CD8-positive, alpha-beta memory T cell (primary cell): Measurements from ENCODE around the gene TAS1R3. TPM values are rescaled to one million over a fixed set of nuclear protein-coding genes. Genes with fewer than 3 reads are reported as not detected.
A peak's percentile ranks its signal among the peaks of the same experiment; 100 is the strongest.

Experiments used
- CTCF ChIA-PET: fragments of 350-600 bp; sonication (Branson Sonifier 250); formaldehyde crosslinking; loops from one replicate; lab custom pipeline; 2021; ENCODE audit warnings: antibody characterized with exemption; lab: Charles Lee
- POLR2A ChIA-PET: fragments of 350-600 bp; sonication (Branson Sonifier 250); formaldehyde crosslinking; loops from one replicate; lab custom pipeline; 2021; ENCODE audit warnings: antibody characterized with exemption; lab: Charles Lee
- DNase-seq, 5 donors: peaks; one replicate each; pipeline versions ENCODE4 v3.0.0 to v3.0.0-alpha.2; 2020 to 2022; ENCODE audit warnings: mixed read lengths in 1 of 5
- H3K27ac ChIP-seq: one replicate; pipeline ENCODE4 v1.7.0; 2013; ENCODE audit warnings: low read depth, mild to moderate bottlenecking, low read length, moderate library complexity
- H3K27me3 ChIP-seq: 2 replicates; pipeline ENCODE4 v1.7.0; 2013; ENCODE audit warnings: low read length, mild to moderate bottlenecking; ENCODE audit not compliant: insufficient read depth, poor library complexity, severe bottlenecking
- H3K36me3 ChIP-seq: 2 replicates; pipeline ENCODE4 v1.7.0; 2013; ENCODE audit warnings: mild to moderate bottlenecking, low read length, moderate library complexity; ENCODE audit not compliant: insufficient read depth
- H3K4me1 ChIP-seq: 2 replicates; pipeline ENCODE4 v1.7.0; 2013; ENCODE audit warnings: mild to moderate bottlenecking, low read length, moderate library complexity; ENCODE audit not compliant: insufficient read depth
- H3K4me3 ChIP-seq: 2 replicates; pipeline ENCODE4 v1.7.0; 2013; ENCODE audit warnings: mild to moderate bottlenecking, low read length
- H3K9me3 ChIP-seq: 2 replicates; pipeline ENCODE4 v1.7.0; 2013; ENCODE audit warnings: mild to moderate bottlenecking, low read length
- H3K27ac Mint-ChIP-seq, 8 donors: one replicate each; pipeline ENCODE4 v1.8.0; 2020 to 2021; ENCODE audit warnings: mixed read lengths in 8 of 8, mild to moderate bottlenecking in 6 of 8, inconsistent platforms in 3 of 8, moderate library complexity in 3 of 8
- H3K27me3 Mint-ChIP-seq, 2 donors: one replicate each; pipeline ENCODE4 v1.8.0; 2020 to 2021; ENCODE audit warnings: mixed read lengths in 2 of 2, mild to moderate bottlenecking in 1 of 2, moderate library complexity in 1 of 2
- H3K36me3 Mint-ChIP-seq, 3 donors: one replicate each; pipeline ENCODE4 v1.8.0; 2020 to 2021; ENCODE audit warnings: mixed read lengths in 3 of 3, inconsistent platforms in 1 of 3, mild to moderate bottlenecking in 1 of 3
- H3K4me1 Mint-ChIP-seq, 3 donors: one replicate each; pipeline ENCODE4 v1.8.0; 2020 to 2021; ENCODE audit warnings: mixed read lengths in 3 of 3, inconsistent platforms in 1 of 3, mild to moderate bottlenecking in 1 of 3
- H3K4me3 Mint-ChIP-seq, 7 donors: one replicate each; pipeline ENCODE4 v1.8.0; 2020 to 2021; ENCODE audit warnings: mixed read lengths in 7 of 7, mild to moderate bottlenecking in 6 of 7, moderate library complexity in 4 of 7, inconsistent platforms in 2 of 7
- H3K9me3 Mint-ChIP-seq, 5 donors: one replicate each; pipeline ENCODE4 v1.8.0; 2020 to 2022; ENCODE audit warnings: mixed read lengths in 5 of 5, mild to moderate bottlenecking in 3 of 5, moderate library complexity in 2 of 5, inconsistent platforms in 1 of 5
- polyA plus RNA-seq: library from polyadenylated mRNA; unstranded; fragments of 300-500 nt; fragmentation: Illumina TruSeq; gene quantifications from one replicate; pipeline ENCODE4 v1.2.3, GENCODE V29; 2021
- total RNA-seq, 2 experiments: library from RNA; stranded (reverse); gene quantifications; one replicate each; pipeline ENCODE4 v1.2.3, GENCODE V29; 2021

Gene TAS1R3
- total and polyA plus RNA-seq, 3 experiments from 2014 or later = 0.28 to 0.62 (median 0.53) TPM

DNA sequence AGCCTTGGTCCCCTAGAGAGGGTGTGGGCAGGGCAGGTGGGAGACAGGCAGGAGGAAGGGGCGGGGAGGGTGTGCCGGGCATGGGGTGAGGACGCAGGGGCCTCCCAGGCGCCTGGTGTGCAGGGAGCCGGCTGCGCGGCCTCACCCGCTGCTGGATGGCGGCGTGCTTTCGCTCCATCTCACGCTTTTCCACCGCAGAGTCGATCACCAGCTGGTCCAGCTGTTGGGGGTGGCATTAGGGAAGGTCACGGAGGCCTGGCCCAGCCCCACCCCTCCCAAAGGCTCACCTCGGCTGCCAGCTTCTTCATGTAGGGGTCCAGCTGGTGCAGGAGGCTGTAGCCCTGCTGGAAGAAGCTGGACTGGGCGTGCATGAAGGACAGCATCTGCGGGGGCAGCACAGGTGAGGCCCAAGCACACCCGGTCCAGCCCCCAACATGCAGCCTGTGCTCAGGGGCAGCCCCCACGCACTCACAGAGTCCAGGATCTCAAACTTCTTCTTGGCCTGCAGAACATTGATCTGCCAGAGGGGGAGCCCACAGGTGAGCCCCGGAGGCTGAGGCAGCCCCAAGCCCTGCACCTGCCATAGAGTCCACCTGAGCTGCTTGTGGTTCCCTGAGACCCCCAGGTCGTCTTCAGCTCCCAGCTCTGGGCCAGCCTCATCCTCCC is 31.3 kb upstream of the TAS1R3 start:
- Mint-ChIP-seq H3K27me3 (no peaks in the 10 kb centered on the region), H3K4me1 (peaks cover 0 to 5% (median 3%) of the 10 kb centered on the region in 3 donors), H3K9me3 (no peaks in the 10 kb centered on the region), H3K4me3 (no peak overlapping the region), H3K36me3 (no peaks in the 10 kb centered on the region), H3K27ac (no peak overlapping the region)
- H3K27ac ChIP-seq = no peak overlapping the region
- H3K36me3 ChIP-seq = no peaks in the 10 kb centered on the region
- no peak overlapping the region for H3K4me3 ChIP-seq
- H3K9me3 ChIP-seq = no peaks in the 10 kb centered on the region
- DNase-seq = no peak
- ChIA-PET CTCF (interaction anchor here (1.2 to 1.6 kb wide), 2 partner anchors 9 to 184 kb away, joined by 4 to 6 read pairs; partner anchors contain the start of gene C1orf159), POLR2A (interaction anchor here (0.7 kb wide), 1 partner anchor 11 kb away, joined by 4 read pairs; no protein-coding TSS in a partner anchor)
- no peaks in the 10 kb centered on the region for H3K27me3 ChIP-seq
- H3K4me1 ChIP-seq = peaks cover 5% of the 10 kb centered on the region

- Mint-ChIP-seq H3K4me1 (peaks cover 0 to 8% (median 7%) of the 10 kb centered on the region in 3 donors), H3K27ac (no peak overlapping the region), H3K36me3 (no peaks in the 10 kb centered on the region), H3K27me3 (no peaks in the 10 kb centered on the region), H3K9me3 (no peaks in the 10 kb centered on the region), H3K4me3 (no peak overlapping the region)
- CTCF ChIA-PET = interaction anchor here (1.2 to 1.6 kb wide), 2 partner anchors 9 to 184 kb away, joined by 4 to 6 read pairs; partner anchors contain the start of gene C1orf159
- POLR2A ChIA-PET = interaction anchor here (0.7 kb wide), 1 partner anchor 10 kb away, joined by 4 read pairs; no protein-coding TSS in a partner anchor
- Histone ChIP-seq H3K9me3 (no peaks in the 10 kb centered on the region), H3K4me1 (peaks cover 10% of the 10 kb centered on the region), H3K27me3 (no peaks in the 10 kb centered on the region), H3K4me3 (no peak overlapping the region), H3K36me3 (no peaks in the 10 kb centered on the region), H3K27ac (no peak overlapping the region)
- DNase-seq = no peak
Observed at GRCh38 chr1:1300352-1300739, 30.7 kb upstream of the TAS1R3 start.

DNA sequence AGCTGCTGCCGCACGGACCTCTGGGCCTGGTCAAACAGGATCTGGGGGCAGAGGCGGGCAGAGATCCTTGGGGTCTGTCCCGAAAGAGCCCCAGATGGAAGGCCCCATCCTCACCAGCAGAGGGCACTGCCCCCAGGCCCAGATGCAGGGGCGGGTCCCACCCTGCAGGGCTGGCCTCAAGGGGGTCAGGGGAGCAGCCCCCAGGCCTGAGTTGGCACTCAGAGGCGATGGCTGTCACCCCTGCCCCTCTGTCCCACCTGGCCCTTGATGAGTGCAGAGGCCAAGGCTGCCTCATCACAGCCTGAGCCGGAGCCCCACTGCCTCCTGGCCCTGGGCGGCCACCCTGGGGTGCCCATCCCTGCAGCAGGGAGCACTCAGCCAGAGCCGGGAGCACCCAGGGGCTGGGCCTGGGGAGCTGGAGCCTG is 29.1 kb upstream of the TAS1R3 start:
- Histone ChIP-seq H3K36me3 (no peaks in the 10 kb centered on the region), H3K4me3 (no peak overlapping the region), H3K27ac (no peak overlapping the region), H3K4me1 (peaks cover 27% of the 10 kb centered on the region), H3K9me3 (no peaks in the 10 kb centered on the region), H3K27me3 (no peaks in the 10 kb centered on the region)
- H3K4me1 Mint-ChIP-seq = peaks cover 13 to 24% (median 20%) of the 10 kb centered on the region in 3 donors
- POLR2A ChIA-PET = no interaction called here
- H3K27ac Mint-ChIP-seq = no peak overlapping the region
- H3K4me3 Mint-ChIP-seq = no peak overlapping the region
- H3K9me3 Mint-ChIP-seq = no peaks in the 10 kb centered on the region
- CTCF ChIA-PET = interaction anchor here (0.8 to 1.5 kb wide), 2 partner anchors 10 to 15 kb away, joined by 3 read pairs; no protein-coding TSS in a partner anchor
- no peaks in the 10 kb centered on the region for H3K27me3 Mint-ChIP-seq
- H3K36me3 Mint-ChIP-seq = no peaks in the 10 kb centered on the region
- DNase-seq = no peak

DNA sequence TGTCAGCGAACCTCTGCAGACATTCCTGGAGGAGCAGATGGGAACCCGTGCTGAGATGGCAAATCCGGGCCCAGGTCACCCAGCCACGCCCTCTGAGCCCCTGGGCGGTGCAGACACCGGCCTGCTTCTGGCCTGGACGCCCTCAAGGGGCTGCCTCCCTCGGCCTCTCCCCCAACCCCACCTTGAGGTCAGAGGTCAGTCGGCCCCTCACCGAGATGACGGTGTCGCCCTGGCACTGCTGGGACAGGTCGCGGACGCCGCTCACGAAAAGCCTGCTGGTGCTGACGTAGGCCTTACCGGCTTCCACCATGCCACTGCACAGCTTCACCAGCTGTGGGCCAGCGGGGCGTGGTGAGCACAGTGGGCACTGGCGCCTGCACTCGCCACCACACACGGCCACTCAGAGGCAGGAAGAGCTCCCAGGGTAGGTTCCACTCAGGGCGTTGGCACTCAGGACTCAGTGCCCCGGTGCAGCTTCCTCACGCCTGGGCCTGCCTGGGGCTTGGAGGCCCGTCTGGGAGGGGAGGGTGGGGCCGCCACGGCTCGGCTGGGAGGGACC is 28.1 kb upstream of the TAS1R3 start:
- no peaks in the 10 kb centered on the region for H3K27me3 Mint-ChIP-seq
- Histone ChIP-seq H3K4me3 (no peak overlapping the region), H3K4me1 (peaks cover 31% of the 10 kb centered on the region), H3K9me3 (no peaks in the 10 kb centered on the region), H3K27ac (no peak overlapping the region), H3K27me3 (no peaks in the 10 kb centered on the region), H3K36me3 (no peaks in the 10 kb centered on the region)
- ChIA-PET POLR2A (no interaction called here), CTCF (interaction anchor here (0.8 kb wide), 1 partner anchor 16 kb away, joined by 3 read pairs; no protein-coding TSS in a partner anchor)
- H3K4me1 Mint-ChIP-seq = peaks cover 15 to 26% (median 22%) of the 10 kb centered on the region in 3 donors
- H3K27ac Mint-ChIP-seq = no peak overlapping the region
- no peak for DNase-seq
- peak overlapping the region in 1 of 7 donors; percentile 40 for H3K4me3 Mint-ChIP-seq
- no peaks in the 10 kb centered on the region for H3K36me3 Mint-ChIP-seq
- no peaks in the 10 kb centered on the region for H3K9me3 Mint-ChIP-seq

- Mint-ChIP-seq H3K4me3 (no peak overlapping the region), H3K36me3 (peaks cover 0 to 4% (median 0%) of the 10 kb centered on the region in 3 donors), H3K27ac (peak overlapping the region in 1 of 8 donors; percentile 32), H3K27me3 (no peaks in the 10 kb centered on the region), H3K9me3 (no peaks in the 10 kb centered on the region), H3K4me1 (peaks cover 15 to 26% (median 22%) of the 10 kb centered on the region in 3 donors)
- no peak for DNase-seq
- Histone ChIP-seq H3K27ac (no peak overlapping the region), H3K36me3 (no peaks in the 10 kb centered on the region), H3K9me3 (no peaks in the 10 kb centered on the region), H3K27me3 (no peaks in the 10 kb centered on the region), H3K4me1 (peaks cover 31% of the 10 kb centered on the region), H3K4me3 (no peak overlapping the region)
- CTCF ChIA-PET = no interaction called here
- POLR2A ChIA-PET = no interaction called here
Observed at GRCh38 chr1:1303736-1304135, 27.3 kb upstream of the TAS1R3 start.

DNA sequence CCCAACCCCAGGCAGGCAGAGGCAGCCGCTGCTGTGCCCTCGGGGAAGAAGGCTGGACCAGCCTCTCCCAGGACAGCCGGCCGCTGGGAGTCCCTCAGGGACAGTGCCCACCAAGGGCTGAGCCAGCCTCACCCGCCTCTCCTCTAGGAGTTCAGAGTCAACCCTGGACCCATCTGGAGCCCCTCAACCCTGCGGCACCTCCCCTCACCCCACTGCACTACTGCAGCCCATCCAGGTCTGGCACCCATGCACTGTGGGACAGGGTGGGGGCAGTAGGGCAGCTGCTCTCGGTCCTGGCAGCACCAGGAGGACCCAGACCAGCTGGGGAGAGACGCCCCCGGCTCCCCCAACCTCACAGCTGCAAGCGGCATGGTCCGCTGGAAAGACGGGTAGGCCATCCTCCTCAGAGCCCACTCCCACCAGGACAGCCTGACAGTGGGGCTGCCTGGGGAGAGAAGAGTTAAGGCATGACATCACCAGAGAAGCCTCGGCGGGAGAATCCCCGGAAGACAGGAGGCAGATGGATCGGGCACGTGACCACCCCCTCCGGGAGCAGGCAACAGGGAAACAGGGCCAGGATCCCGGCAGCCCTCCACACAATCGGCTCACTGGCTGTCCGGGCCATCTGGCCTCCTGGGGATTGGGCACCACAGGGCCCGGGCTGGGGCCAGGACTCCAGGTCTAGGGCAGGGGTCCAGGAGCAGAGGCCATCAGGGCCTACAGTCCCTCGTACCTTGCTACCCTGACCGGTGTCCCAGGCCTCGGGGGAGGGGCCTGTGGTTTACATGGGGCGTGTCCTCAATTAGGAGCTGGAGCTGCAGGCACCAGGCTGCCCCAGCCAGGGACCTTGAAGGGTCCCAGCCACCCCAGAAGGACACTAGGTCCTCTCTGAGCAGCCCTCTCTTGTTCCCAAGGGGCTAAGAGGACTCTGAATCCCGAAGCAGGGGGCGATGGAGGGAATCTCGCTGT is 26.5 kb upstream of the TAS1R3 start:
- no peaks in the 10 kb centered on the region for H3K9me3 Mint-ChIP-seq
- no peaks in the 10 kb centered on the region for H3K36me3 ChIP-seq
- H3K4me1 ChIP-seq = peaks cover 37% of the 10 kb centered on the region
- H3K27ac ChIP-seq = peak overlapping the region; percentile 72
- H3K36me3 Mint-ChIP-seq = peaks cover 0 to 4% (median 0%) of the 10 kb centered on the region in 3 donors
- H3K4me3 Mint-ChIP-seq = peak overlapping the region in 6 of 7 donors; percentile 47 to 93 (median 86)
- CTCF ChIA-PET = interaction anchor here (1.0 to 1.9 kb wide), 7 partner anchors 10 to 201 kb away, joined by 3 to 12 read pairs (median 6); partner anchors contain the start of gene AURKAIP1
- no peaks in the 10 kb centered on the region for H3K9me3 ChIP-seq
- peak overlapping the region in 3 of 8 donors; percentile 80 to 94 (median 85) for H3K27ac Mint-ChIP-seq
- H3K4me1 Mint-ChIP-seq = peaks cover 15 to 31% (median 22%) of the 10 kb centered on the region in 3 donors
- H3K27me3 ChIP-seq = no peaks in the 10 kb centered on the region
- H3K4me3 ChIP-seq = peak overlapping the region; percentile 56
- no peaks in the 10 kb centered on the region for H3K27me3 Mint-ChIP-seq
- POLR2A ChIA-PET = interaction anchor here (0.9 to 1.0 kb wide), 2 partner anchors 13 to 31 kb away, joined by 3 read pairs; partner anchors contain the start of gene UBE2J2
- no peak for DNase-seq

- H3K4me1 ChIP-seq = peaks cover 39% of the 10 kb centered on the region
- peak overlapping the region; percentile 72 for H3K27ac ChIP-seq
- Mint-ChIP-seq H3K27ac (peak overlapping the region in 7 of 8 donors; percentile 73 to 94 (median 85)), H3K4me3 (peak overlapping the region; percentile 84 to 93 (median 87)), H3K4me1 (peaks cover 15 to 38% (median 17%) of the 10 kb centered on the region in 3 donors), H3K27me3 (no peaks in the 10 kb centered on the region), H3K36me3 (peaks cover 0 to 5% (median 0%) of the 10 kb centered on the region in 3 donors), H3K9me3 (no peaks in the 10 kb centered on the region)
- CTCF ChIA-PET = interaction anchor here (1.0 to 1.9 kb wide), 7 partner anchors 9 to 200 kb away, joined by 3 to 12 read pairs (median 6); partner anchors contain the start of gene AURKAIP1
- H3K27me3 ChIP-seq = no peaks in the 10 kb centered on the region
- no peaks in the 10 kb centered on the region for H3K9me3 ChIP-seq
- peak; percentile 63 to 87 (median 66) for DNase-seq
- POLR2A ChIA-PET = interaction anchor here (0.9 to 1.0 kb wide), 2 partner anchors 14 to 32 kb away, joined by 3 read pairs; partner anchors contain the start of gene UBE2J2
- H3K4me3 ChIP-seq = peak overlapping the region; percentile 62
- H3K36me3 ChIP-seq = no peaks in the 10 kb centered on the region
Observed at GRCh38 chr1:1305300-1306069, 25.6 kb upstream of the TAS1R3 start.
